ENCODE data around the gene EPO.

GRCh38 chr7:100691676-100692577 is 28.3 kb upstream of the EPO start:
- peak; percentile 99 for TF ChIP-seq CTCF (conservative IDR thresholded peaks at IDR 0.05)
- no peak for TF ChIP-seq ZFX (IDR thresholded peaks at IDR 0.05)
